ENCODE measurements around the gene NUP62.

Gene NUP62

GRCh38 chr19:49872245-49873128 is 56.8 kb downstream of the NUP62 start:
- FAIRE-seq = no peak
- DNase-seq (ENCODE audit: insufficient read length, low spot score) = no peak
- no peak for TF ChIP-seq POLR2A (IDR thresholded peaks at IDR 0.05; ENCODE audit: low read depth, low read length)

GRCh38 chr19:49871349-49871985 is 57.8 kb downstream of the NUP62 start:
- no peak for TF ChIP-seq POLR2A (IDR thresholded peaks at IDR 0.05; ENCODE audit: low read depth, low read length)
- no peak for DNase-seq (ENCODE audit: insufficient read length, low spot score)
- FAIRE-seq = no peak

- DNase-seq (ENCODE audit: insufficient read length, low spot score) (no peak), FAIRE-seq (no peak)
- TF ChIP-seq POLR2A (IDR thresholded peaks at IDR 0.05; ENCODE audit: low read depth, low read length) = no peak
Measured at GRCh38 chr19:49870309-49870901, 58.9 kb downstream of the NUP62 start.

GRCh38 chr19:49869484-49870308 is 59.6 kb downstream of the NUP62 start:
- DNase-seq (ENCODE audit: insufficient read length, low spot score) (peak; percentile 99), FAIRE-seq (peak; percentile 88)
- TF ChIP-seq POLR2A (IDR thresholded peaks at IDR 0.05; ENCODE audit: low read depth, low read length) = peak; percentile 39

- 0 out of 2 replicates have a peak, but pooled peaks have one; percentile 14 for TF ChIP-seq POLR2A (IDR thresholded peaks at IDR 0.05; ENCODE audit: low read depth, low read length)
- no peak for FAIRE-seq
- no peak for DNase-seq (ENCODE audit: insufficient read length, low spot score)
Measured at GRCh38 chr19:49869009-49869483, 60.3 kb downstream of the NUP62 start.

GRCh38 chr19:49866933-49867782 is 62.1 kb downstream of the NUP62 start, which contains the start of gene PNKP:
PNKP (minus strand) TSS chr19:49867576; CDS start chr19:49867204, 372 bp downstream.
- DNase-seq (ENCODE audit: insufficient read length, low spot score) (peak; percentile 96), FAIRE-seq (no peak)

GRCh38 chr19:49864890-49865289 is 64.4 kb downstream of the NUP62 start:
- FAIRE-seq (no peak), DNase-seq (ENCODE audit: insufficient read length, low spot score) (no peak)
- TF ChIP-seq POLR2A (IDR thresholded peaks at IDR 0.05; ENCODE audit: low read depth, low read length) = no peak

More at GRCh38 chr19:49866933-49867782, 62.1 kb downstream of the NUP62 start, which contains the start of gene PNKP:
- peak; percentile 72 for TF ChIP-seq POLR2A (IDR thresholded peaks at IDR 0.05; ENCODE audit: low read depth, low read length)

- FAIRE-seq = no peak
- no peak for DNase-seq (ENCODE audit: insufficient read length, low spot score)
- TF ChIP-seq POLR2A (IDR thresholded peaks at IDR 0.05; ENCODE audit: low read depth, low read length) = no peak
Measured at GRCh38 chr19:49863935-49864320, 65.4 kb downstream of the NUP62 start.

- no peak for FAIRE-seq
- no peak for DNase-seq (ENCODE audit: insufficient read length, low spot score)
- TF ChIP-seq POLR2A (IDR thresholded peaks at IDR 0.05; ENCODE audit: low read depth, low read length) = no peak
Measured at GRCh38 chr19:49863254-49863934, 65.9 kb downstream of the NUP62 start.

GRCh38 chr19:49862391-49863253 is 66.7 kb downstream of the NUP62 start:
- TF ChIP-seq POLR2A (IDR thresholded peaks at IDR 0.05; ENCODE audit: low read depth, low read length) = no peak
- DNase-seq (ENCODE audit: insufficient read length, low spot score) (no peak), FAIRE-seq (no peak)
